ENCODE results near the gene KRT17. TPM values are rescaled to one million over a fixed set of nuclear protein-coding genes. Genes with fewer than 3 reads are reported as not detected.

KRT17 gene
- total RNA-seq, 1 experiment from 2014 or later, result 1.9 TPM

- H3K27ac ChIP-seq (ENCODE audit: low read length), result no peak overlapping the region
Measured at GRCh38 chr17:41657176-41657754, 32.9 kb upstream of the KRT17 start.

More at GRCh38 chr17:41657176-41657754, 32.9 kb upstream of the KRT17 start:
- TF ChIP-seq CTCF (IDR thresholded peaks at IDR 0.05) (no peak), REST (IDR thresholded peaks at IDR 0.05; ENCODE audit: insufficient read depth in 1 of 2, low read depth in 2 of 2, low read length in 1 of 2) (no peak), TCF7L2 (IDR thresholded peaks at IDR 0.05; ENCODE audit: low read depth, low read length) (no peak), POLR2AphosphoS5 (IDR thresholded peaks at IDR 0.05; ENCODE audit: low read depth, low read length) (no peak), SIN3A (IDR thresholded peaks at IDR 0.05; ENCODE audit: borderline replicate concordance, insufficient read depth, low read depth, low read length) (no peak)
- in situ Hi-C loops (cut with HindIII; ENCODE audit: low pct_unique_long_range_greater_than_20kb, low sequenced_read_pairs), result no loop called here
- intact Hi-C loops (cut with micrococcal nuclease; ENCODE audit: unreplicated experiment), result no loop called here
- POLR2A ChIA-PET, result no interaction called here
- DNase-seq (ENCODE audit: low read depth, low spot score) (no peak), ATAC-seq (no peak)
- Histone ChIP-seq H3K4me1 (ENCODE audit: control insufficient read depth, insufficient read depth, low read length) (peaks cover 13% of the 10 kb centered on the region; the same call in 1 of the 2 replicates), H3K36me3 (ENCODE audit: control insufficient read depth, insufficient read depth, low read length) (no peaks in the 10 kb centered on the region), H3K4me3 (ENCODE audit: low read depth in 2 of 2, low read length in 2 of 2) (no peak overlapping the region), H3K27me3 (ENCODE audit: control insufficient read depth, insufficient read depth, low read length) (no peaks in the 10 kb centered on the region), H3K9me3 (ENCODE audit: control insufficient read depth, insufficient read depth, low read depth, low read length) (no peaks in the 10 kb centered on the region)
- CTCF ChIA-PET, result interaction anchor here (0.6 to 1.3 kb wide), 2 partner anchors 9 to 652 kb away, joined by 3 to 5 read pairs; no protein-coding TSS in a partner anchor
- BruUV-seq (replicated peaks), result no TSS peak

Data from Panc1 (cell line).